Sigmoid colon (tissue), 7 donors: ENCODE results near the gene MRPS34. TPM values are rescaled to one million over a fixed set of nuclear protein-coding genes. Genes with fewer than 3 reads are reported as not detected.
A peak's percentile ranks its signal among the peaks of the same experiment; 100 is the strongest.
"Not testable (repeated sequence)": the region's sequence is repeated elsewhere in the genome, so short reads cannot be mapped to it uniquely, and the experiment has no call there.

ENCODE experiments used
- DNase-seq: peaks from one replicate; pipeline ENCODE4 v3.0.0-alpha.2; 2019
- H3K27ac ChIP-seq, 4 donors: fragments of 200-600 bp; sonication (generic); one replicate each; pipeline ENCODE4 v1.5.1; 2016 to 2019; ENCODE audit warnings: mild to moderate bottlenecking in 1 of 4
- H3K27me3 ChIP-seq, 3 donors: fragments of 200-600 bp; sonication (generic); one replicate each; pipeline ENCODE4 v1.5.1; 2019; ENCODE audit warnings: mild to moderate bottlenecking in 1 of 3
- H3K36me3 ChIP-seq, 4 donors: fragments of 200-600 bp; sonication (generic); one replicate each; pipeline ENCODE4 v1.5.1; 2016 to 2019
- H3K4me1 ChIP-seq, 4 donors: fragments of 200-600 bp; sonication (generic); one replicate each; pipeline ENCODE4 v1.5.1; 2017 to 2019
- H3K4me3 ChIP-seq, 4 donors: fragments of 200-600 bp; sonication (generic); one replicate each; pipeline ENCODE4 v1.5.1; 2017 to 2019; ENCODE audit warnings: mild to moderate bottlenecking in 2 of 4, moderate library complexity in 1 of 4
- H3K9me3 ChIP-seq, 4 donors: fragments of 200-600 bp in 3 of 4; sonication (generic) in 3 of 4; one replicate each; pipeline versions ENCODE4 v1.5.1 to v1.6.1; 2013 to 2019
- CTCF ChIP-seq, 4 experiments: fragments of 450-650 bp in 3 of 4; fragments of 200-600 bp in 1 of 4; IDR thresholded peaks; one replicate each; pipeline ENCODE4 v1.5.1; 2016 to 2019; ENCODE audit warnings: antibody characterized with exemption in 4 of 4, mild to moderate bottlenecking in 3 of 4, moderate library complexity in 2 of 4
- EP300 ChIP-seq, 4 donors: sonication (generic); formaldehyde crosslinking; IDR thresholded peaks; one replicate each; pipeline ENCODE4 v1.6.1; 2017; ENCODE audit warnings: antibody characterized with exemption in 4 of 4
- POLR2A ChIP-seq, 2 donors: fragments of 450-650 bp; IDR thresholded peaks; one replicate each; pipeline ENCODE4 v1.6.1; 2016; ENCODE audit warnings: antibody characterized with exemption in 2 of 2, mild to moderate bottlenecking in 2 of 2, moderate library complexity in 2 of 2
- POLR2AphosphoS5 ChIP-seq, 4 donors: sonication (generic); formaldehyde crosslinking; IDR thresholded peaks; one replicate each; pipeline ENCODE4 v1.6.1; 2017; ENCODE audit warnings: antibody characterized with exemption in 4 of 4
- WGBS, 2 donors: extraction: QIAGEN DNeasy Blood & Tissue Kit; methylation state at CpG; one replicate each; pipeline ENCODE4 v1.1.7; 2013; 5-methylcytosine and 5-hydroxymethylcytosine counted together
- intact Hi-C: fragments of 100-400 bp; cut with DNase I; formaldehyde crosslinking; loops from one replicate; pipeline ENCODE4 v1.15.1; 2023
- polyA plus RNA-seq, 3 donors: library from polyadenylated mRNA; stranded (reverse); fragments of 200-250 nt; gene quantifications; one replicate each; pipeline ENCODE4 v1.2.3, GENCODE V29; 2013
- total RNA-seq, 4 donors: library from RNA; depleted of rRNA; stranded (reverse); fragments of >200 nt; gene quantifications; one replicate each; pipeline ENCODE4 v1.1.0, GENCODE V29; 2016
- donor health status: healthy with polysubstance abuse.
- donor health status: Bipolar disorder and iron deficiency.
- donor health status: healthy.

The MRPS34 gene
- total and polyA plus RNA-seq, 7 donors = 61.5 to 198 (median 104) TPM

- peak; percentile 46 for DNase-seq
- TF ChIP-seq POLR2A (IDR thresholded peaks at IDR 0.05) (no peak), EP300 (IDR thresholded peaks at IDR 0.05) (no peak), CTCF (IDR thresholded peaks at IDR 0.05) (no peak), POLR2AphosphoS5 (IDR thresholded peaks at IDR 0.05) (no peak)
- Histone ChIP-seq H3K4me1 (peaks cover 0 to 6% (median 0%) of the 10 kb centered on the region in 4 donors), H3K4me3 (no peak overlapping the region), H3K36me3 (peaks cover 14 to 65% (median 22%) of the 10 kb centered on the region in 4 donors), H3K27ac (no peak overlapping the region), H3K27me3 (no peaks in the 10 kb centered on the region), H3K9me3 (no peaks in the 10 kb centered on the region)
- intact Hi-C loops = no loop called here
- 96 to 97% methylated on average over 16 of the region's 16 CpGs for WGBS, 2 donors
Measured at GRCh38 chr16:1810106-1810505, 37.2 kb upstream of the MRPS34 start.

DNA sequence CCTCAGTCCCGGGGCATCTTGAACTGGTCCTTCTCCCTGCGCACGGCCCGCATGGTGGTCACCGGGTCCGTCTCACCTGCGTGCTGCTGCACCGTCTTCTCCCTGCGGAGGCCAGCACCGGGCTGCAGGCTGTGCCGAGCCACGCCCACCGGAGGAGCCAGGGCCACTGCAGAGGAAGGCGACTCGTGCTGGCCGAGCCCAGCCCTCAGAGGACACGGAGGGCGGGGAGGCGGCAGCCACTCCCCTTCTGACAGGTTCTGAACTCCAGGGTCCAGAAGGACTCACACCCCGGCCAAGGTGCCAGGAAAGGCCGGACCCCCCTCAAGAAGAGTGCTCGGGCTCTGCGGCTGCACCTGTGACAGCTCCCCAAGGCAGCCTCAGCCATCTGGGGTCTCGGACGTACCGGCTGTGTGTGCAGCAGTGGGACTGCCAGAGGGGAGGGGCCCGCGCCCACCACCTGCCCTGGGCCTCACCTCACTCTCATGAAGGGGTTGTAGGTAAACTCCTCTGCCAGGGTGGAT, 36.4 kb upstream of the MRPS34 start:
- H3K36me3 ChIP-seq = peaks cover 14 to 58% (median 21%) of the 10 kb centered on the region in 4 donors
- H3K9me3 ChIP-seq = no peaks in the 10 kb centered on the region
- peaks cover 0 to 6% (median 0%) of the 10 kb centered on the region in 4 donors for H3K4me1 ChIP-seq
- intact Hi-C loops = no loop called here
- H3K4me3 ChIP-seq = no peak overlapping the region
- WGBS, 2 donors = 64 to 75% methylated on average over 28 of the region's 28 CpGs
- no peak for DNase-seq
- TF ChIP-seq POLR2AphosphoS5 (IDR thresholded peaks at IDR 0.05) = no peak
- no peak for TF ChIP-seq EP300 (IDR thresholded peaks at IDR 0.05)
- TF ChIP-seq CTCF (IDR thresholded peaks at IDR 0.05) = no peak
- H3K27me3 ChIP-seq = no peaks in the 10 kb centered on the region
- no peak overlapping the region for H3K27ac ChIP-seq

DNA sequence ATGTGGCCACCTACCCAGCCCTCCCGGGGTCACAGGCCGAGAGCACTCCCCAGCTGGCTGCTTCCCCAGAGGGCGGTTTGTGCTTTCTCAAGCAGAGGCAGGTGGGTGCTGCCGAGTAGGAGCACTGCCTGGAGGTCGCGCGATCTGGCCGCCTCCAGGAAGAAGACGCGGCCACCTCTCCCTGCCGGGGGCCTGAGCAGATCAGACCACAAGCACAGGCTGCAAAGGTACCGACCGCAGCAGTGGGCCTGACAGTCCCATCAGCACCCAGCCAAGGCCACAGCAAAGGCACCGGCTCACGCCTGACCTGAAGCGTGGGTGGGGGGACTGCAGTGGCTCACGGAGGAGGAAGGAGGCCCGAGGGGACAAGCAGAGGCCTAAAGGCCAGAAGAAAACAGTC, 35.8 kb upstream of the MRPS34 start:
- intact Hi-C loops = no loop called here
- no peak for TF ChIP-seq POLR2AphosphoS5 (IDR thresholded peaks at IDR 0.05)
- TF ChIP-seq POLR2A (IDR thresholded peaks at IDR 0.05) = no peak
- Histone ChIP-seq H3K36me3 (peaks cover 14 to 53% (median 21%) of the 10 kb centered on the region in 4 donors), H3K27me3 (no peaks in the 10 kb centered on the region), H3K4me1 (peaks cover 0 to 6% (median 0%) of the 10 kb centered on the region in 4 donors), H3K4me3 (no peak overlapping the region), H3K27ac (no peak overlapping the region), H3K9me3 (no peaks in the 10 kb centered on the region)
- DNase-seq = no peak
- 81 to 90% methylated on average over 18 of the region's 18 CpGs for WGBS, 2 donors

DNA sequence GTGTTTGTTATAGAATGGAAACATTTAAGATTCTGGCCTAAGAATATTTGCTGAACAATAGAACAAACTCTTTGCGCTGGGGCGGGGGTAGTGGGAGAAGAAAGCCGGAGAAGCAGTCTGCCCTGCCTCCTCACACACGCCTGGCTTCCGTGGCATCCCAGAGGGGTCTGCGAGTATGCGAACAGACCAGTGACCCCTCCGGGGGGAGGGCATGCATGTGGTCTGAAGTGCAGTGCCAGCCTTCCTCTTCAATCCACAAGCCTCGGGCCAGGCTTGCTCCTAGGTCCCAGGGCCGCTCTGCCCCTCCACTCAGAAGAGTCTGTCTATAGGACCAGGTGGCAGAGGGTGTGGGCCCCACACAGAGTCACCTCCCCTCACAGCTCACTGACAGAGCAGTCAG, 34.7 kb upstream of the MRPS34 start:
- Histone ChIP-seq H3K36me3 (peaks cover 14 to 46% (median 21%) of the 10 kb centered on the region in 4 donors), H3K27me3 (no peaks in the 10 kb centered on the region), H3K4me1 (peaks cover 0 to 1% (median 0%) of the 10 kb centered on the region in 4 donors), H3K27ac (no peak overlapping the region), H3K9me3 (no peaks in the 10 kb centered on the region), H3K4me3 (no peak overlapping the region)
- no peak for TF ChIP-seq POLR2AphosphoS5 (IDR thresholded peaks at IDR 0.05)
- no peak for TF ChIP-seq POLR2A (IDR thresholded peaks at IDR 0.05)
- no peak for TF ChIP-seq EP300 (IDR thresholded peaks at IDR 0.05)
- no peak for TF ChIP-seq CTCF (IDR thresholded peaks at IDR 0.05)
- DNase-seq = no peak
- intact Hi-C loops = no loop called here
- WGBS, 2 donors = 87 to 94% methylated on average over 10 of the region's 10 CpGs

GRCh38 chr16:1800701-1801100, 27.8 kb upstream of the MRPS34 start:
- TF ChIP-seq POLR2A (IDR thresholded peaks at IDR 0.05) (no peak), POLR2AphosphoS5 (IDR thresholded peaks at IDR 0.05) (no peak), CTCF (IDR thresholded peaks at IDR 0.05) (no peak), EP300 (IDR thresholded peaks at IDR 0.05) (no peak)
- 79 to 82% methylated on average over 10 of the region's 10 CpGs for WGBS, 2 donors
- Histone ChIP-seq H3K27ac (no peak overlapping the region), H3K4me3 (no peak overlapping the region), H3K9me3 (no peaks in the 10 kb centered on the region), H3K27me3 (no peaks in the 10 kb centered on the region), H3K4me1 (no peaks in the 10 kb centered on the region), H3K36me3 (peaks cover 0 to 4% (median 0%) of the 10 kb centered on the region in 4 donors)
- intact Hi-C loops = no loop called here
- DNase-seq = peak; percentile 44

DNA sequence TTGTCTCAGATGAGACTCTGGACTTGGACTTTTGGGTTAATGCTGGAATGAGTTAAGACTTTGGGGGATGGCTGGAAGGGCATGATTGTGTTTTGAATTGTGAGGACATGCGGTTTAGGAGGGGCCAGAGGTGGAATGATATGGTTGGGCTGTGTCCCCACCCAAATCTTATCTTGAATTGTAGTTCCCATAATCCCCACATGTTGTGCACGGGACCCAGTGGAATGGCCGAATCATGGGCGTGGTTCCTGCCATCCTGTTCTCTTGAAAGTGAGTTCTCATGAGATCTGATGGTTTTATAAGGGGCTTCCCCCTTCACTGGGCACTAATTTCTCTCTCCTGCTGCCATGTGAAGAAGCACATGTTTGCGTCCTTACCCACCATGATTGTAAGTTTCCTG, 26.3 kb upstream of the MRPS34 start:
- intact Hi-C loops, H3K4me1 ChIP-seq: not testable (repeated sequence)
- WGBS, 2 donors = 72 to 86% methylated on average over 5 of the region's 5 CpGs

More for the DNA sequence above, 26.3 kb upstream of the MRPS34 start:
- DNase-seq, H3K9me3 ChIP-seq, H3K27me3 ChIP-seq, H3K36me3 ChIP-seq, H3K4me3 ChIP-seq, H3K27ac ChIP-seq: not testable (repeated sequence)
